Colonic mucosa (tissue), 4 donors: ENCODE data around the gene INTS3. TPM values are rescaled to one million over a fixed set of nuclear protein-coding genes. Genes with fewer than 3 reads are reported as not detected.

ENCODE experiments used
- DNase-seq: peaks from one replicate; pipeline ENCODE4 v3.0.0-alpha.2; 2020
- H3K27ac ChIP-seq: fragments of 200-600 bp; one replicate; pipeline ENCODE4 v1.8.0; 2021
- H3K27me3 ChIP-seq: fragments of 200-600 bp; one replicate; pipeline ENCODE4 v1.8.0; 2021
- H3K36me3 ChIP-seq: fragments of 200-600 bp; one replicate; pipeline ENCODE4 v1.8.0; 2021
- H3K4me1 ChIP-seq: fragments of 200-600 bp; one replicate; pipeline ENCODE4 v1.8.0; 2021; ENCODE audit warnings: mild to moderate bottlenecking
- H3K4me3 ChIP-seq: fragments of 200-600 bp; one replicate; pipeline ENCODE4 v1.8.0; 2021
- H3K9ac ChIP-seq, 2 donors: one replicate each; pipeline ENCODE4 v1.7.0; 2013; ENCODE audit warnings: control low read depth in 2 of 2, low read depth in 2 of 2, low read length in 2 of 2
- H3K9me3 ChIP-seq: fragments of 200-600 bp; one replicate; pipeline ENCODE4 v1.8.0; 2021
- intact Hi-C: fragments of 100-400 bp; cut with DNase I; formaldehyde crosslinking; loops from one replicate; pipeline ENCODE4 v1.14.1; 2022
- total RNA-seq, 2 donors: library from RNA; stranded (reverse); fragmentation: NEBNext Ultra II Directional in 1 of 2; extraction: Animal tissue kit (Norgen Biotek cat#: 25700) in 1 of 2; gene quantifications; one replicate each; pipeline ENCODE4 v1.2.1, GENCODE V29; 2021
- TF ChIP-seq, protein P1 (sequence below): fragments of 200-600 bp; IDR thresholded peaks from one replicate; pipeline ENCODE4 v1.8.0; 2022; ENCODE audit warnings: antibody characterized with exemption, mild to moderate bottlenecking
- donor health status: healthy.
- donor health status: DM: no; HTN: no; CAD: no.
- donor health status: DM: no; HTN: no; CAD: no.

The INTS3 gene
- total RNA-seq, 2 donors from 2014 or later: 25.5 to 53.1 TPM

DNA sequence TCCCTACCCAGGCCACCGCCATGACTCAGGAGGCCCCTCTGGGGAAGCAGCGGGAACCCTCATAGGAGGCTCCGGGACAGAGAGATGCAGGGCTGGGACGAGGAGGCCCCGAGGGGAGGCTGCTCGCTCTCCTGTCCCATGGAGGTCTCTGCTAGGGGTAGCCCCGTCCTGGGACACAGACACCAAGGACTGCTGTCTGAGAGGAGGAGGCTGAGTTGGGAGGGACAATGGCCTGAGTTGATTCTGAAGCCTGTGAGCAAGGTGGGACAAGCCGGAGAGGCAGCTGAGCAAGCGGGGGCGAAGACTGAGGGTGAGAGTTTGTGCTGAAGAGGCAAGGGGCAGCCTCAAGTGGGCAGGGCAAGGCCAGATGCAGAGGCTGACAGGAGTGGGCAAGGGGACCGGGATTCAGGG lies 64.8 kb downstream of the INTS3 start:
- DNase-seq: no peak
- no peak overlapping the region for H3K27ac ChIP-seq
- TF ChIP-seq, protein P1, sequence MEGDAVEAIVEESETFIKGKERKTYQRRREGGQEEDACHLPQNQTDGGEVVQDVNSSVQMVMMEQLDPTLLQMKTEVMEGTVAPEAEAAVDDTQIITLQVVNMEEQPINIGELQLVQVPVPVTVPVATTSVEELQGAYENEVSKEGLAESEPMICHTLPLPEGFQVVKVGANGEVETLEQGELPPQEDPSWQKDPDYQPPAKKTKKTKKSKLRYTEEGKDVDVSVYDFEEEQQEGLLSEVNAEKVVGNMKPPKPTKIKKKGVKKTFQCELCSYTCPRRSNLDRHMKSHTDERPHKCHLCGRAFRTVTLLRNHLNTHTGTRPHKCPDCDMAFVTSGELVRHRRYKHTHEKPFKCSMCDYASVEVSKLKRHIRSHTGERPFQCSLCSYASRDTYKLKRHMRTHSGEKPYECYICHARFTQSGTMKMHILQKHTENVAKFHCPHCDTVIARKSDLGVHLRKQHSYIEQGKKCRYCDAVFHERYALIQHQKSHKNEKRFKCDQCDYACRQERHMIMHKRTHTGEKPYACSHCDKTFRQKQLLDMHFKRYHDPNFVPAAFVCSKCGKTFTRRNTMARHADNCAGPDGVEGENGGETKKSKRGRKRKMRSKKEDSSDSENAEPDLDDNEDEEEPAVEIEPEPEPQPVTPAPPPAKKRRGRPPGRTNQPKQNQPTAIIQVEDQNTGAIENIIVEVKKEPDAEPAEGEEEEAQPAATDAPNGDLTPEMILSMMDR: no peak
- no peaks in the 10 kb centered on the region for H3K9me3 ChIP-seq
- no peaks in the 10 kb centered on the region for H3K36me3 ChIP-seq
- H3K9ac ChIP-seq: no peak overlapping the region
- no peaks in the 10 kb centered on the region for H3K27me3 ChIP-seq
- no peak overlapping the region for H3K4me3 ChIP-seq
- no peaks in the 10 kb centered on the region for H3K4me1 ChIP-seq
- intact Hi-C loops: no loop called here

DNA sequence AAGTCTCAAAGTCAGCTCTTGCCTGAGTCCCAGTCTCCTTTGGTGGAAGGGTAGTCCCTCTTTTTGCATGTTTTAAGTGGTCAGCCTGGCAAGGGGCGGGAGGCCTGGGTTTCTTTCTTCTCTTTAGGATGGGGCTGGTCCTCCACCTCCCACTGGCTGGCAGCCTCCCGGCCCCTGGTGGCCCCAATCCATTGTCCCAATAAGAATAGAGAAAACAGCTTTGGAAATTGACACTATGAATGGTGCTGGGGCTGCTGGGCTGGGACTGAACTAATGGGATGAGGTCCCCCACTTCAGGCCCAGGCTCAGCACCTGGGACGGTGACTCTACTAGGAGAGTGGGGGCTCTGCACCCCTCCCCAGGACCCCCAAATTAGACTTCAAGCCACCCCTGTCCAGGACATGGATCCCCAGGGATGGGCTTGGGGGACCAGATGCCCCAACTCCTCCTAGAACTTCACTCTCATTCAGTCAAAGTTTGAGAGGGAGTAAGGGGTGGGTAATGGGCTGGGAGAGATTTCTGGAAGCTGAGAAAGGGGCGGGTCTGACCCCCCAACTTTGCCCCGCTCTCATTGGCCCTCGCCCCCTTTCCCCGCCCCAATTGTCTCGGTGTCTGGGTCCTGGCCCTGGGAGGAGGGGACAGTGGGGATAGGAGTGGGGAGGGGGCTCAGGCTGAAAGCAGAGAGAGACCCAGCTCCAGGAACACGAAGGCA lies 65.6 kb downstream of the INTS3 start:
- H3K4me1 ChIP-seq: no peaks in the 10 kb centered on the region
- H3K27ac ChIP-seq: no peak overlapping the region
- H3K4me3 ChIP-seq: no peak overlapping the region
- H3K9ac ChIP-seq: no peak overlapping the region
- H3K36me3 ChIP-seq: no peaks in the 10 kb centered on the region
- no peaks in the 10 kb centered on the region for H3K9me3 ChIP-seq
- H3K27me3 ChIP-seq: no peaks in the 10 kb centered on the region
- TF ChIP-seq, protein P1: no peak
- intact Hi-C loops: no loop called here
- no peak for DNase-seq

DNA sequence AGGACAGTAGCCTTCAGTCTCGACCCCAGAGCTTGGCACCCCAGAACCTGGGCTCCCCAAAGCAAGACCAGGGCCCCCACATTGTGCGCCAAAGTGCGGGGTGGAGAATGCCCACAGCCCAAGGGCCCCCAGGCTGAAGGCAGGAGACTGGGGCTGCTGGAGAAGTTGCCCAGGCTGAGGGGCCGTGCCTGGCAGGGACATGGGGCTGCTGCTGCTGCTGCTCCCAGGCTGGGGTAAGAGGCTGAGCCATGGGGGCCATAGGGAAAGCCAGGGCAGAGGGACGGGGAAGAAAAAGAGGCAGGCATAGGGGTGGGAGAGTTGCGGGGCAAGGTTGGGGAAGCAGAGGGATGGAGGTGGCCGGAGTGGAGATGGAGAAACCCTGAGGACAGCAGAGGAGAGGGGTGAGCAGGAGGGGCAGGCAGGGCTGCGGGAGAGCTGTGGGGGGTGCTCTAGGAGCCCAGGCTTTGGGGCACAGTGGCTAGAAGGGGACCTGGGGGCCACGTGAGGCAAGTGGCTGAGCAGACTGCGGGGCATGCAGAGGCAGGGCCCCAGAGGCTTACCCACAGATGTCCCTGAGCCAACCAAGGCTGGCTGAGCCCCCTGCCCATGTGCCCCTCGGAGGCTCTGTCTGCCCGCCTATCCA lies 66.2 kb downstream of the INTS3 start:
- intact Hi-C loops: no loop called here
- Histone ChIP-seq H3K9me3 (no peaks in the 10 kb centered on the region), H3K27ac (no peak overlapping the region), H3K4me1 (no peaks in the 10 kb centered on the region), H3K4me3 (no peak overlapping the region), H3K36me3 (no peaks in the 10 kb centered on the region), H3K9ac (no peak overlapping the region), H3K27me3 (no peaks in the 10 kb centered on the region)
- no peak for DNase-seq
- TF ChIP-seq, protein P1: no peak

DNA sequence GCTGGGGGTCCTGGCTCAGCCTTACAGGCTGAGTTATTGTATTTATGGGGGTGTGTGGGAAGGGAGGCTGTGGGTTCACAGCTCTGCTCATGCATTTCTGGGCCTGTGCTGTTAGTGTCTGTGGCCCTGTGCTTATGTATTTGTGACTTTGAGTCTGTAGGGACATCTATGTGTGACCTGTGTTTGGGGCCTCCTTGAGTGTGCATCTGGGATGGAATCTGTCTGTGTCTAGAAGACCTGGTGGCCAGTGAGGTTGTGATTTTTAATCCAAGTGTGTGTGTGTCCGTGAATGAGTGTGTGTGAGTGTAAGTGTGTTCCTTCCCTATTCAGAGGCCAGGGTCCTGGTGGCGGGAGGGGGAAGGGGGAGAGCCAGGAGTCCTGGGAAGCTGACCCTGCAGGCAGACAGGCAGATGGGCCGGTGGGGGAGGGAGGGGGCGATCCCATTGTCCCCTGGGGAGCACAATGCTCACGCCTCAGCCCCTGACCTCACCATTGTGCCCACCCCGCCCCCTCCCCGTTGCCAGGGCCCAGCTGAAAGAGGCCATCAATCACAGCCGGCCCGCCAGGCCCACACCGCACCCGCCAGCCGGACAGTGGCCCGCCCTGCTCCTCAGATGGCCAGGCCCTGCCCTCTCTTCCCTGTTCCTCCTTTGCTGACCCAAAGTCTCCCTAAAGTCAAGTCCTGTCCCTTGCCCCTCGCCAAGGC lies 66.9 kb downstream of the INTS3 start:
- intact Hi-C loops: no loop called here
- Histone ChIP-seq H3K36me3 (no peaks in the 10 kb centered on the region), H3K9ac (no peak overlapping the region), H3K4me3 (no peak overlapping the region), H3K4me1 (no peaks in the 10 kb centered on the region), H3K27ac (no peak overlapping the region), H3K9me3 (no peaks in the 10 kb centered on the region), H3K27me3 (no peaks in the 10 kb centered on the region)
- DNase-seq: peak; percentile 16
- TF ChIP-seq, protein P1: no peak

DNA sequence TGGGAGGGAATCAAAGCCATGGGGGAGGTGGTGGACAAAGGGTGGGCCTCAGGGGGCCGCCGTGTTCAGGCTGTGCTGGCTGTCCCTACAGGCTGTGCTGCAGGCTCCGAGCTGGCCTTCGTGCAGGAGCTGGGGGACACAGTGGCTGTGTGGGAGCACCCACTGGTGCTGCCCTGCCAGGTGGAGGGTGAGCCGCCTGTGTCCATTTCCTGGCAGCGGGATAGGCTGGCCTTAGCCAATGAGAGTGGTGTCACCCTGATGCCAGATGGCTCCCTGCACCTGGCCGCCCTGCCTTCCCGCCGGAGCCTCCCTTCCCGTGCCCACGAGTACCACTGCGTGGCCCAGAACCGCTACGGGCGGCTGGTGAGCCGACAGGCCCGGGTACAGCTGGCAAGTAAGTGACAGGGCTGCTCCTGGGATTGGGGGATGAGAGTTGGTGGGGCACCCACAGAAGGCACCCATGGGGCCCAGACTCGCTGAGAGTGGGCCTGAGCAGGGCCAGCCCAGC lies 67.5 kb downstream of the INTS3 start:
- Histone ChIP-seq H3K4me3 (no peak overlapping the region), H3K9me3 (no peaks in the 10 kb centered on the region), H3K4me1 (no peaks in the 10 kb centered on the region), H3K9ac (no peak overlapping the region), H3K27me3 (no peaks in the 10 kb centered on the region), H3K36me3 (no peaks in the 10 kb centered on the region), H3K27ac (no peak overlapping the region)
- no peak for DNase-seq
- TF ChIP-seq, protein P1: no peak
- intact Hi-C loops: no loop called here
